GM19238 (cell line): Measurements from ENCODE around the gene OR8G5.
"Not testable (repeated sequence)": the region's sequence is repeated elsewhere in the genome, so short reads cannot be mapped to it uniquely, and the experiment has no call there.

Experiments used
- DNase-seq: peaks from one replicate; pipeline ENCODE4 v3.0.0; 2011; ENCODE audit warnings: low spot score; ENCODE audit not compliant: insufficient read length

The OR8G5 gene, protein sequence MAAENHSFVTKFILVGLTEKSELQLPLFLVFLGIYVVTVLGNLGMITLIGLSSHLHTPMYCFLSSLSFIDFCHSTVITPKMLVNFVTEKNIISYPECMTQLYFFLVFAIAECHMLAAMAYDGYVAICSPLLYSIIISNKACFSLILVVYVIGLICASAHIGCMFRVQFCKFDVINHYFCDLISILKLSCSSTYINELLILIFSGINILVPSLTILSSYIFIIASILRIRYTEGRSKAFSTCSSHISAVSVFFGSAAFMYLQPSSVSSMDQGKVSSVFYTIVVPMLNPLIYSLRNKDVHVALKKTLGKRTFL

GRCh38 chr11:124256076-124256475 lies at the start of gene OR8G5:
OR8G5 (plus strand) TSS chr11:124256376; CDS start chr11:124264932, 8,556 bp downstream.
- no peak for DNase-seq

DNA sequence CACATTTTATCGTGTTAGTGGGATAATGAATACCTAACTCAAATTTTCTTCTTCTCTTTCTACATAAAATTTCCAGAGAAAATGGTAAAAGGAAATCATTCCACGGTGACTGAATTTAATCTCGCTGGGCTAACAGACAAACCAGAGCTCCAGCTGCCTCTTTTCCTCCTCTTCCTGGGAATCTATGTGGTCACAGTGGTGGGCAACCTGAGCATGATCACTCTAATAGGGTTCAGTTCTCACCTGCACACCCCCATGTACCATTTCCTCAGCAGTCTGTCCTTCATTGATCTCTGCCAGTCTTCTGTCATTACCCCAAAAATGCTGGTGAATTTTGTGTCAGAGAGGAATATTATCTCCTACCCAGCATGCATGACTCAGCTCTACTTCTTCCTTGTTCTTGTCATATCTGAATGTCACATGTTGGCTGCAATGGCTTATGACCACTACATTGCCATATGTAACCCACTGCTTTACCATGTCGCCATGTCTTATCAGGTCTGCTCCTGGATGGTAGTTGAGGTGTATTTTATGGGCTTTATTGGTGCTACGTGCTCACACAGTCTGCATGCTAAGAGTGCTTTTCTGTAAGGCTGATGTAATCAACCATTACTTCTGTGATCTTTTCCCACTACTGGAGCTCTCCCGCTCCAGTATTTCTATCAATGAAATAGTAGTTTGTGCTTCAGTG lies 48.9 kb upstream of the OR8G5 start:
- no peak for DNase-seq

DNA sequence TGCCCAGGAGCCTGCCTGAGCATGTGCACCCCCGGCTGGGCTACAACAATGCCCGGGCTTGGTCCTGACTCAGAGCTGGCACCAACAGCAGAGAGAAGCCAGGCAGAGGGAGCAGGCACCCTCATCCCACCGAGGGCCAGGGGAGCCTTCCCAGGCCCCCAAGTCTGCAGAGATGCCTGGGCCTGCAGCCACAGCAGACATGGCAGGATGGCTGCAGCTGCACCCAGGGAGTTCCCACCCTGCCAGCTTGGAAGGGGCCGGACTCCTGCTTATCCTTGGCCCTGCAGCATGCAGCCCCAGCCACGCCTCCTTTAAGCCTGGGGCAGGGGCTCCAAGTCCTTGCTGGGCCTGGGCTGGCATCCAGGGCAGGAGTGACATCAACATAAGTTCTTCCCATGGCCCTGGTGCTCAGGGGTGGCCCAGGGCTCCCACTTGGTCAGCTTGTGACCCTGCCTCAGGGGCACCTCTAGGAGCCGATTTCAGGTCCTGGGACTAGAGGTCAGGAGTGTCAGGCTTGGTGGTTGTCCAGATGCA lies 46.3 kb upstream of the OR8G5 start:
- no peak for DNase-seq

GRCh38 chr11:124210421-124210820 lies 45.8 kb upstream of the OR8G5 start:
- DNase-seq, result no peak

- DNase-seq, result no peak
These were observed 44.9 kb upstream of the OR8G5 start for GRCh38 chr11:124211321-124211720.

GRCh38 chr11:124214027-124214426 lies 42.1 kb upstream of the OR8G5 start:
- DNase-seq, result no peak

- no peak for DNase-seq
These were observed 37.0 kb upstream of the OR8G5 start for GRCh38 chr11:124219126-124219525.

DNA sequence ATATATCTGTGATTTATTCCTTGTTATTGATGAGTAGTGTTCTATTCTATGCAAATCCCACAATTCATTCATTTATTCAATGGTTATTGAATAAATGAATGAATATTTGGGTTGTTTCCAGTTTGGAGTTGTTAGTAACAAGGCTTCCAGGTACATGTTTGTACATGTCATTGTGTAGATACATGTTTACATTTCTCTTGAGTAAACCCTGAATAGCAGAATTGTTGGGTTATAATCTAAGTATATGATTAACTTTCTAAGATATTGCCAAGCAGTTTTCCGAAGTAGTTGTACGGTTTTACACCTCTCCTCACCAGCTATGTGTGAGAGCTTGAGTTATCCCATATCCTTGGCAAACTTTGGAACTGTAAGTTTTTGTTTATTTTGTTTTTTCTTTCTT lies 33.8 kb upstream of the OR8G5 start:
- DNase-seq, result no peak

DNA sequence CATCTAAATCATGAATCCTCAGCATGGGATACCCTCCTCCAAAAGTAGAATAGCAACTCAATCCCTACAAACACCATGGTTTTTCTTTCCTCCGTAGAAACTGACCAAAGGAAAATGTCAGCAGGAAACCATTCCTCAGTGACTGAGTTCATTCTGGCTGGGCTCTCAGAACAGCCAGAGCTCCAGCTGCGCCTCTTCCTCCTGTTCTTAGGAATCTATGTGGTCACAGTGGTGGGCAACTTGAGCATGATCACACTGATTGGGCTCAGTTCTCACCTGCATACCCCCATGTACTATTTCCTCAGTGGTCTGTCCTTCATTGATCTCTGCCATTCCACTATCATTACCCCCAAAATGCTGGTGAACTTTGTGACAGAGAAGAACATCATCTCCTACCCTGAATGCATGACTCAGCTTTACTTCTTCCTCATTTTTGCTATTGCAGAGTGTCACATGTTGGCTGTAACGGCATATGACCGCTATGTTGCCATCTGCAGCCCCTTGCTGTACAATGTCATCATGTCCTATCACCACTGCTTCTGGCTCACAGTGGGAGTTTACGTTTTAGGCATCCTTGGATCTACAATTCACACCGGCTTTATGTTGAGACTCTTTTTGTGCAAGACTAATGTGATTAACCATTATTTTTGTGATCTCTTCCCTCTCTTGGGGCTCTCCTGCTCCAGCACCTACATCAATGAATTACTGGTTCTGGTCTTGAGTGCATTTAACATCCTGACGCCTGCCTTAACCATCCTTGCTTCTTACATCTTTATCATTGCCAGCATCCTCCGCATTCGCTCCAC lies 31.4 kb upstream of the OR8G5 start:
- DNase-seq, result not testable (repeated sequence)

GRCh38 chr11:124225471-124225870 lies 30.7 kb upstream of the OR8G5 start:
- DNase-seq, result no peak

GRCh38 chr11:124233376-124233775 lies 22.8 kb upstream of the OR8G5 start:
- DNase-seq, result no peak

DNA sequence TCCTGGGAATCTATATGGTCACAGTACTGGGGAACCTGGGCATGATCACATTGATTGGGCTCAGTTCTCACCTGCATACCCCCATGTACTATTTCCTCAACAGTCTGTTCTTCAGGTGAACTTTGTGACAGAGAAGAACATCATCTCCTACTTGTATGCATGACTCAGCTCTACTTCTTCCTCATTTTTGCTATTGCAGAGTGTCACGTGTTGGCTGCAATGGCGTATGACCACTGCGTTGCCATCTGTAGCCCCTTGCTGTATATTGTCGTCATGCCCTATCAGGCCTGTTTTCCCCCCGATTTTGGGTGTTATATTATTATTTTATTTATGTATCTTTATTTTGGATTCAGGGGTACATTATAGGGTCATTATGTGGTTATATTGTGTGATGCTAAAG lies 17.7 kb upstream of the OR8G5 start:
- DNase-seq, result no peak

GRCh38 chr11:124240621-124241397 lies 15.4 kb upstream of the OR8G5 start, which contains the start of gene OR8G1:
OR8G1 (plus strand) TSS chr11:124241095; CDS start chr11:124249676, 8,581 bp downstream.
- no peak for DNase-seq

DNA sequence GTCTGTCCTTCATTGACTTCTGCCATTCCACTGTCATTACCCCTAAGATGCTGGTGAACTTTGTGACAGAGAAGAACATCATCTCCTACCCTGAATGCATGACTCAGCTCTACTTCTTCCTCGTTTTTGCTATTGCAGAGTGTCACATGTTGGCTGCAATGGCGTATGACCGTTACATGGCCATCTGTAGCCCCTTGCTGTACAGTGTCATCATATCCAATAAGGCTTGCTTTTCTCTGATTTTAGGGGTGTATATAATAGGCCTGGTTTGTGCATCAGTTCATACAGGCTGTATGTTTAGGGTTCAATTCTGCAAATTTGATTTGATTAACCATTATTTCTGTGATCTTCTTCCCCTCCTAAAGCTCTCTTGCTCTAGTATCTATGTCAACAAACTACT lies 6.3 kb upstream of the OR8G5 start:
- not testable (repeated sequence) for DNase-seq

- not testable (repeated sequence) for DNase-seq
These were observed 8.9 kb downstream of the OR8G5 start for GRCh38 chr11:124265041-124265440.

DNA sequence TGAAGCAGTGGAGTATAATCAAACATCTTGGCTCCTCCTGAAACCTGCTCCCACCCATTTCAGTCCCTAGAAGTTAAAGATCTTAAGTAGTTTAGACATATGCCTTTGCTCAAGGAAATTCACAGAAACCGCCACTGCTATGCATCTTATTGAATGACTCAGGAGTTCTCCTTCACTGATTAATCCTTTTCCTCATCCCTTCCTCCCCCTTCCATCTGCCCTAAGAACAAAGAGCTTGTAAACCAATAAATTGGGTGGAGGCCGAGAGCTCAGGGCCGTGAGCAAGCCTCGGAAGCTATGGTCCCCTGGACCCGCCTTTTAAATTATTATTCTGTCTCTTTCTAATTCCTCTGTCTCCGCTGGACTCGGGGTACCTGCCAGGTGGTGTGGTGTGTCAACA lies 14.7 kb downstream of the OR8G5 start:
- DNase-seq, result not testable (repeated sequence)

- DNase-seq, result no peak
These were observed 17.8 kb downstream of the OR8G5 start for GRCh38 chr11:124274000-124274399.

DNA sequence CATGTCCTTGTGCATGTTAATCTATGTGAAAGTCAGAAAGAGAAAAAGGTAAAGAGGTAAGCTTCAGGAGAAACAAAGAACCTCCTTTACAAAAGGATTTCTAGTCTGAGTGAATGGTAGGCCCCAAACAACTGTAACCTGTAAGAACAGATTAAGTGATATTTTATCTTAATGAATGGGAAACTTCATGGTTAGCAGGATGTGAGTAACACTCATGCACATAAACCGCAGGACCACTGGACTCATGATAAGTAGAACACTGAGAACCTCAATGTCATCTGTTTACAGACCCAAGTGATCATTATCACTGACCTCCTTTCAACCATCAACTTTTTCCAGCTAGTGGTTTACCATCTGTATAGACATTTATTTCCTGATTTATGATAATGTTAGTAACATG lies 19.9 kb downstream of the OR8G5 start:
- DNase-seq, result no peak

GRCh38 chr11:124277207-124277606 lies 21.0 kb downstream of the OR8G5 start:
- DNase-seq, result no peak

GRCh38 chr11:124277804-124278203 lies 21.6 kb downstream of the OR8G5 start:
- DNase-seq, result no peak

- no peak for DNase-seq
These were observed 22.1 kb downstream of the OR8G5 start for GRCh38 chr11:124278261-124278660.
